Measurements from ENCODE around the gene SFSWAP. TPM values are rescaled to one million over a fixed set of nuclear protein-coding genes. Genes with fewer than 3 reads are reported as not detected.

The SFSWAP gene
- total and polyA plus RNA-seq, 12 donors, result 14.0 to 94.0 (median 29.1) TPM

GRCh38 chr12:131841547-131841946 lies 130.7 kb downstream of the SFSWAP start:
- Histone ChIP-seq H3K9me3 (replicated peaks in 1 of 3) (no peaks in the 10 kb centered on the region), H3K36me3 (replicated peaks in 1 of 2) (no peaks in the 10 kb centered on the region), H3K27ac (no peak overlapping the region), H3K4me3 (no peak overlapping the region), H3K27me3 (no peaks in the 10 kb centered on the region), H3K4me1 (replicated peaks in 1 of 2) (no peaks in the 10 kb centered on the region)
- intact Hi-C loops (cut with DNase I), result no loop called here
- no peak for DNase-seq
- TF ChIP-seq POLR2A (IDR thresholded peaks at IDR 0.05), result no peak
- TF ChIP-seq CTCF (IDR thresholded peaks at IDR 0.05), result no peak
- WGBS, 4 donors, result 60 to 100% (median 91%) methylated on average over 1 to 22 of the region's 22 CpGs

- no peak overlapping the region for H3K27ac ChIP-seq
- H3K27me3 ChIP-seq, result no peaks in the 10 kb centered on the region
- TF ChIP-seq POLR2A (IDR thresholded peaks at IDR 0.05), result no peak
- TF ChIP-seq CTCF (IDR thresholded peaks at IDR 0.05), result no peak
- H3K4me1 ChIP-seq (replicated peaks in 1 of 2), result no peaks in the 10 kb centered on the region
- H3K9me3 ChIP-seq (replicated peaks in 1 of 3), result no peaks in the 10 kb centered on the region
- WGBS, 4 donors, result 81 to 91% (median 84%) methylated on average over 5 to 15 of the region's 15 CpGs
- no peak for DNase-seq
- H3K36me3 ChIP-seq (replicated peaks in 1 of 2), result no peaks in the 10 kb centered on the region
- intact Hi-C loops (cut with DNase I), result no loop called here
- no peak overlapping the region for H3K4me3 ChIP-seq
These were observed 131.3 kb downstream of the SFSWAP start for GRCh38 chr12:131842169-131842568.

GRCh38 chr12:131843527-131843926 lies 132.6 kb downstream of the SFSWAP start:
- WGBS, 4 donors, result 73 to 92% (median 87%) methylated on average over 10 to 16 of the region's 16 CpGs

GRCh38 chr12:131844140-131844539 lies 133.2 kb downstream of the SFSWAP start:
- no peaks in the 10 kb centered on the region for H3K36me3 ChIP-seq (replicated peaks in 1 of 2)
- no peaks in the 10 kb centered on the region for H3K9me3 ChIP-seq (replicated peaks in 1 of 3)
- H3K4me3 ChIP-seq, result no peak overlapping the region
- H3K4me1 ChIP-seq (replicated peaks in 1 of 2), result no peaks in the 10 kb centered on the region
- no peak for DNase-seq
- H3K27ac ChIP-seq, result no peak overlapping the region
- TF ChIP-seq POLR2A (IDR thresholded peaks at IDR 0.05) (no peak), CTCF (IDR thresholded peaks at IDR 0.05) (no peak)
- no peaks in the 10 kb centered on the region for H3K27me3 ChIP-seq
- intact Hi-C loops (cut with DNase I), result no loop called here
- 78 to 93% (median 84%) methylated on average over 6 to 11 of the region's 11 CpGs for WGBS, 4 donors

More at GRCh38 chr12:131843527-131843926, 132.6 kb downstream of the SFSWAP start:
- DNase-seq, result no peak
- no peaks in the 10 kb centered on the region for H3K36me3 ChIP-seq (replicated peaks in 1 of 2)
- intact Hi-C loops (cut with DNase I), result no loop called here
- no peak overlapping the region for H3K27ac ChIP-seq
- TF ChIP-seq POLR2A (IDR thresholded peaks at IDR 0.05), result no peak
- no peak for TF ChIP-seq CTCF (IDR thresholded peaks at IDR 0.05)
- no peaks in the 10 kb centered on the region for H3K4me1 ChIP-seq (replicated peaks in 1 of 2)
- H3K4me3 ChIP-seq, result no peak overlapping the region
- H3K9me3 ChIP-seq (replicated peaks in 1 of 3), result no peaks in the 10 kb centered on the region
- H3K27me3 ChIP-seq, result no peaks in the 10 kb centered on the region

Measured in adrenal gland (tissue), 12 donors.